Measurements from ENCODE around the gene MSL2. TPM values are rescaled to one million over a fixed set of nuclear protein-coding genes. Genes with fewer than 3 reads are reported as not detected.
"Not testable (repeated sequence)": the region's sequence is repeated elsewhere in the genome, so short reads cannot be mapped to it uniquely, and the experiment has no call there.

MSL2 gene
- total RNA-seq = 20.1 TPM
- long read RNA-seq, full-length matches to known transcripts = 8 of 13 reads
- long read RNA-seq, partial matches to known transcripts = 0 of 13 reads
- long read RNA-seq, other reads (novel, unspliced or antisense) = 5 of 13 reads

DNA sequence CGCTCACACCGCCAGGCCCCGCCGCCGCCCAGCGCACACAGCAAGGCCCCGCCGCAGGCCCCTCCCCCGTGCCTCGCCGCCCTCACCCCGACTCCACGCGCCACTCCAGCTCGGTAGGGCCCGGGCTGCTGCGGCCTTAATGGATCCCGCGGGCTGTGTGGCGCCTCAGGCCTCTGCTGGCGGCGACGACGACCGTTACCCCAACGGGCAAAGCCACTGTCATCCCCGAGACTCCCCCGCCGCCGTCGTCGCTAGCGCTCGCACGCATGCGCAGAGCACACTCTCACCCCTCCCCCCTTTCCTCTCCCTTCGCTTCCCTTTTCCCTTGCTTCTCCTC, at the start of gene MSL2:
Gene MSL2, minus strand, starts transcription at position 272 of the 337 bp plus-strand sequence. CDS start 1,222 bp downstream, outside the sequence.
- DNase-seq = no peak
- peak; percentile 47 for ATAC-seq (ENCODE audit: poor library complexity)
- intact Hi-C loops (cut with DNase I) = loop anchor here (2.0 to 10.0 kb wide), 2 partner anchors 55 to 559 kb away; partner anchors contain the start of genes PCCB and STAG1

DNA sequence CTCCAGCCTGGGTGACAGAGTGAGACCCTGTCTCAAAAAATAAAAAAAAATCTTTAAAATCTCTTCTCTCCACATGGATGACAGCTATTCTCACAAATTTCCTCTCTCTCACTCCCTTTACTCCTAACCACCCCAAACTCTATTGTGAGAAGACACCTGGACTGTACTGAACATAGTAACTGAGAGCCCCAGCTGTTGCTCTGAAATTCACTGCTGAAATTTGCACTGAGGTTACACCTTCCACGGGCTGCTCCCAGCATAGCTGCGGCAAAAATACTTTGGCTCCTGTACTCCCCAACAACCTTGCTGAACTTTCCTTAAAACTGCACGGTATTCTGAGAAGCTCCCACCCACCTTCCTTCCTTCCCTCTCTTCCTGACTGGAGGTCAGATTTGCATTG, 49.6 kb upstream of the MSL2 start:
- intact Hi-C loops (cut with DNase I) = no loop called here
- DNase-seq (no peak), ATAC-seq (ENCODE audit: poor library complexity) (no peak)

DNA sequence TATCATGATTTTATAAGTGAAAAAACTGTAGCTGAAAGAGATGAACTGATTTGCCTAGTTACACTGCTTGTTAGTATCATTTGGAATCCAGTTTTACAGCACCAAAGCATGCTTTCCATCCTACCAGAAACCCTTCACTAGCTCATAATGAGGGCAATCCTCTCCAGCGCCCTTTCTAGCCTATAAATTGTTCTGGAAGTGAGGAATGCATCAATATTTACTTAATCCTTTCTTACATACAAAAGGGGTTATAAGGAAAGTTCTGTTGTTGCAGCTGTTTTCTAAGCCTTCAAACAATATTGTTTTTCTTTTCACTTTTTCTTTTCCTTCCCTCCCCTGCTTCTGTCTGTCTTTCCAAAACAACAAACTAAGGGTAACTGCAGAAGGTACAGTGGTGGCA, 43.0 kb upstream of the MSL2 start:
- intact Hi-C loops (cut with DNase I) = no loop called here
- DNase-seq (no peak), ATAC-seq (ENCODE audit: poor library complexity) (no peak)

GRCh38 chr3:136237961-136238649, 42.0 kb upstream of the MSL2 start:
- ATAC-seq (ENCODE audit: poor library complexity) (no peak), DNase-seq (no peak)
- intact Hi-C loops (cut with DNase I) = no loop called here

- ATAC-seq (ENCODE audit: poor library complexity) (no peak), DNase-seq (no peak)
- intact Hi-C loops (cut with DNase I) = no loop called here
Observed at GRCh38 chr3:136237103-136237502, 41.0 kb upstream of the MSL2 start.

DNA sequence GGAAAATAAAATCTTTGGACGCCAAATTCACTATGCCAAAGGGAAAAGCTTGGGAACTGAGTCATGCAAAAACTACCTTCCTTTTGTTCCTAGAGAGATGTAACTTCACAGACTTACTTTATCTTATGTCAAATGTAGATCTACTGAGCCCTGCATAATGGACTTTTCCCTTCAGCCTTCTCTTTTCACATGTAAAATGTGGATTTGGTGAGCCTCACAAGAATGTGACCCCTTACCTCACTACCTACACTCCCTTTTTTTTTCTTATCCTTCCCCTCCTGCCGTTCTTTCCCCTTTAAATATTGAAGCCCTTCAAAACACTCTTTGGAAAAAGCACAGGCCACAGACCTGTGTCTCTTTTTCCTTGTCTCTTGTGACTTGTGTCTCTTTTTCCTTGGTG, 40.0 kb upstream of the MSL2 start:
- DNase-seq = no peak
- ATAC-seq (ENCODE audit: poor library complexity) = no peak
- intact Hi-C loops (cut with DNase I) = no loop called here

DNA sequence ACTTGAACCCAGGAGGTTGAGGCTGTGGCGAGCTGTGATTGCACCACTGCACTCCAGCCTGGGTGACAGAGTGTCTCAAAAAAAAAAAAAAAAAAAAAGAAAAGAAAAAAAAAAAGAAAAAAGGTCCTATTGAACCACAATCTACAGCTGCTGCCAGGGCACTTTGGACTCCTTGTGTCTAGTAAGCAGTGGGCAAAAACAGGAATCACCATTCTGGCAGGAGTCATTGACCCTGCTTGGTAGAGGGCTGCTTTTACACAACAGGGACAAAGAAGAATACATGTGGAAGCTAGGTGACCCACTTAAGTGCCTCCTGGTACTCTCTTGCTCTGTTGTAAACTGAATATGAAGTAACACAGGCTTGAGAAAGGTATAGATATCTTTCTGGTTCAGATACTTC, 39.4 kb upstream of the MSL2 start:
- ATAC-seq (ENCODE audit: poor library complexity) (no peak), DNase-seq (no peak)
- intact Hi-C loops (cut with DNase I) = no loop called here

DNA sequence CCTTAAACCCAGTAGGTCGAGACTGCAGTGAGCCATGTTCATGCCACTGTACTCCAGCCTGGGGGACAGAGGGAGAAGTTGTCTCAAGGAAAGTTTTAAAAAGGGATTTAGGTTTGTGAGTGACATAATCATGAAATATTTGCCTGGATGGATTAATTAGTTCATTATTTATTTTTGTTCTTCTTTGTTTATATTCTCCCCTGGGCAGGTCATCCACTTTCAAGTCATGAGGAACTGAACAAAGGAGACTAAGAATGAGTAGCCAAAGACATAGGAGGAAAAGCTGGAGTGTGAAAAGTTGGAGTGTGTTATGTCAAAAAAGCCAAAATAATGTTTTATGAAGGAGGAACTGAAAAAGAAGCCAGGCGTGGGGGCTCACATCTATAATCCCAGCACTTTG, 36.3 kb upstream of the MSL2 start:
- intact Hi-C loops (cut with DNase I) = no loop called here
- DNase-seq = no peak
- no peak for ATAC-seq (ENCODE audit: poor library complexity)

DNA sequence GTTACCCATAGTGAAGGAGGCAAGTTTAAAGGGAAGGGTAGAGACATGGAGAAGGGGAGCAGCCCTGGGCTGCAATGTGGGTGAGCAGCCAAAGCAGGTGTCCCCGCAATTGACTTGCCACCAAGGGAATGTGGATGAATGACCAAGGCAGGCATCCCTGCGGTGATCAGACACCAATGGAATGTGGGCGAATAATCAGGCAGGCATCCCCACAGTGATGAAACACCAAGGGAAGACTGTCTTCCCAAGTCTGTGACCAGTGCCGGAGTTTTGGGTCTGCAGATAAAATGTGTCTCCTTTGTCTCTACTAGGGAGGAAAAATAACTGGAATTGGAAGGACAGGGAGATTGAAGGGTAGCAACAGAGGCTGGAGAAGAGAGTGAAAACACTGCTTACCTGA, 26.6 kb upstream of the MSL2 start:
- ATAC-seq (ENCODE audit: poor library complexity); intact Hi-C loops (cut with DNase I); DNase-seq: not testable (repeated sequence)

DNA sequence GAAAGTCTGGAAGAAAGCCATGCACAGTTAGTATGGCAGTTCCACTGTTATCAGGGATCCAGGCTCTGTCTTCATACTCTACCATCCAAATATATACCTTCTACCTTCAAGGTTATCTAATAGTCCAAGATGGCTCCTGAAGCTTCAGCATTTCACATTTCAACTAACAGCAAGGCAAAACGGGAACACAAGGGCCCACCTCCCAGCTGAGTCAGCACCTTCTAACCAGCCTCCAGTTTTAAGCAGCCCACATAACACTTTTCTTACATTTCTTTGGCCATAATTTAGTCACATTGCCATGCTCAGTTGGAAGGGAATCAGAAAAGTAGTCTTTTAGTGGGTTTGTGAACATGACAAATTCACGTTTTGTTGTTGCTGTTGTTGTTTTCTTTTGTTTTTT, 15.4 kb upstream of the MSL2 start:
- no peak for ATAC-seq (ENCODE audit: poor library complexity)
- intact Hi-C loops (cut with DNase I) = no loop called here

GRCh38 chr3:136209921-136210320, 13.8 kb upstream of the MSL2 start:
- ATAC-seq (ENCODE audit: poor library complexity) (no peak), DNase-seq (no peak)
- intact Hi-C loops (cut with DNase I) = no loop called here

More for the DNA sequence above, 15.4 kb upstream of the MSL2 start:
- DNase-seq = no peak

DNA sequence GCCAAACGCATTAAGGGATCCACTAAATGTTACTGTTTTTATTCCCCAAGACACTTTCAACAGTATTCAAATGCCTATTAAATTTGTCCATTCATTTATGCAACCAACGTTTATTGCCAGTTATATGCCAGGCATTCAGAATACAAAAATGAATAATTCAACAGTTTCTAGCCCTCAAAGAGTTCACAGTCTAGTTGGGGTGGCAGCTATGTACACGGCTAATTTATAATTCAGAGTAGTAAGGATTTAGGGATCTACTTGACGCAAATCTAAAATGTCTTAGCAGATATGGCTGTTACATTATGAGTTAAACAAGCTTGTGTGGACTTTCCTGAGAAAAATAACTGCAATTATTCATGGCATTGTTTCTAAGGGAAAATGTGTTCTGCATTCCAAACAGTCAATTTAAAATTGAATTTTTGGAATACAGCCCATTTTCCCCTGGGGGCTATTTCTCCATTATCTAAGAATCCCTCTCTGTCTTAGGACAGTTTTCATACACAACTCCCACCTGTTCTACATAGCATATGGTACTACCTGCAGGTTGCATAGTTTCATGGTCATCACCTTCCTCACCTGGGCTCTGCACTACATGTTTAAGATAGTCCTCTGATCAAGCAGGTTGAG, 11.5 kb upstream of the MSL2 start:
- ATAC-seq (ENCODE audit: poor library complexity) = no peak
- no peak for DNase-seq
- intact Hi-C loops (cut with DNase I) = no loop called here

DNA sequence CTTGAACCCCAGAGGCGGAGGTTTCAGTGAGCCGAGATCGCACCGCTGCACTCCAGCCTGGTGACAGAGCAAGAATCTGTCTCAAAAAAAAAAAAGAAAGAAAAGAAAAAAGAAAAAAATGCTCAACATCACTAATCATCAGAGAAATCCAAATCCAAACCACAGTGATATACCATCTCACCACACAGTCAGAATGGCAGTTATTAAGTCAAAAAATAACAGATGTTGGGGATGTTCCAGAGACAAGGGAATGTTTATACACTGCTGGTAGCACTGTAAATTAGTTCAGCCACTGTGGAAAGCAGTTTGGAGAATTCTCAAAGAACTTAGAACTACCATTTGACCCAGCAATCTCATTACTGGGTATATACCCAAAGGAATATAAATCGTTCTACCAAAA, 3.1 kb upstream of the MSL2 start:
- ATAC-seq (ENCODE audit: poor library complexity); DNase-seq: not testable (repeated sequence)
- intact Hi-C loops (cut with DNase I) = loop anchor here (10.0 kb wide), 1 partner anchor 556 kb away; the partner anchor contains the start of gene STAG1

GRCh38 chr3:136198462-136199078, 2.4 kb upstream of the MSL2 start:
- intact Hi-C loops (cut with DNase I) = loop anchor here (10.0 kb wide), 1 partner anchor 556 kb away; the partner anchor contains the start of gene STAG1
- not testable (repeated sequence) for ATAC-seq (ENCODE audit: poor library complexity); DNase-seq

DNA sequence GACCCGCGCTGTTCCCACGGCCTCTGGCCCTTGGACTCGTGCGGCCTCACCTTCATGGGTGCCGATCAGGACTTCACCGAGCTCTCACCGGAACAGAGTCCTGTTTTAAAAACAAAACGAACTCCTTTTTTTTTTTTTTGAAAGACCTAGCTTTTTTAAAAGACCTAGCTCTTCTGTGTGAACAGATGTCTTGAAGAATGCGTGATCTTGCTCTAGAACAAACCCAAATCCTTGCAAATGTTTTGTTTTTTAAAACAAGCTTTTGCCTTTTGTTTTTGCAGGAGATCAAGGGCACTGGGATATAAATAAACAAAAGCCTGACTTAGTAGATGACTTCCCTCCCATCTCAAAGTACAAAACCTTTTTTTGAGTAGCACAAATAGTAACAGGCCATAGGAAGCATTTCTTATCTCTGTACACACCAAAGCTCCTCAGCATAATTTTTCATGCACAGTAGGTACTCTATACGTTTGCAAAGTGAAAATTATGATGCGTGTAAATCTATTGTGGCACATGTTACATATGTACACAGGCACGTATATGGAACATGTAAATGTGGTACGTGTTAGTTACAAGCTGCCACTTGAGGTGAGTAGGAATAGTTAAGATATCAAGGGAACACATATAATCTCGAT, 1.1 kb upstream of the MSL2 start:
- DNase-seq (no peak), ATAC-seq (ENCODE audit: poor library complexity) (no peak)
- intact Hi-C loops (cut with DNase I) = loop anchor here (2.0 to 10.0 kb wide), 2 partner anchors 54 to 558 kb away; partner anchors contain the start of genes PCCB and STAG1

- DNase-seq = peak; percentile 99
- peak; percentile 89 for ATAC-seq (ENCODE audit: poor library complexity)
- intact Hi-C loops (cut with DNase I) = loop anchor here (2.0 to 10.0 kb wide), 2 partner anchors 54 to 558 kb away; partner anchors contain the start of genes PCCB and STAG1
Observed at GRCh38 chr3:136196401-136197158, 445 bp upstream of the MSL2 start.

DNA sequence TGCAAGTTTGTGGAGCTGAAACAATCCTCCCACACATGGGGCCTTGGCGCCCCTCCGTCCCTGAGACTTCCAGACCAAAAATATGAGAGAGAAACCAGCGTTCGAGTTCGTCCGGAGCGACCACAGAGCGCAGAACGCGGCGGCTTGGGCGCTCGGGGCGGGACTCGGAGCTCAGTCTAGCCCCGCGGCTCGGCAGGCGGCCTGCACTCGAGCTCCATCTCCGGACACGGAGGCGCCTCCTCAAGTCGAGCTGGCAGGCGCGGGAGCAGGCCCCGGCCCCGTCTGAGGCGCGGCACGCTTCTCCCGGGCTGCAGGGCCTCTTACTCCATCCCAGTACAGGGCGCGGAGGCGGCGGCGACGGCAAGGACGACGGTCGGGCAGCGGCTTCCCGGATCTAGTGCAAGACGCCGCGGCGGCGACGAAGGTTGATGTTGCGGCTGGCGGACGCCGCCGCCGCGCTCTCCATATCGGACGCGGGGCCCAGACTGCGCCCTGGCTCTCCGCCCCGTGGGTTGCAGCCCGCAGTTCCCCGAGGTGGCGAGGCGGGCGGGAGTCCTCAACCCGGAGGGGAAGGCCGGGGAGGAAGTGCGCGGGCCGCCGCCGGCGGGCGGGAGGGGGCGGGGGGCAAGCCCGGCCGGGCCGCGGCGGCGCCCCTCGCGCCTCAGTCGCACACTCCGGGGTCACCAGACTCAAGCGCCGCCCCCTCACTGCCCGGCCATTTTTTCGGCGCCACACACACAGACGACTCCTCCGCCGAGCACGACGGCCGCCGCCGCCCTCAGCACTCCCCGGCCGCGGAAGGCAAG, 674 bp downstream of the MSL2 start:
- intact Hi-C loops (cut with DNase I) = loop anchor here (2.0 to 10.0 kb wide), 2 partner anchors 55 to 559 kb away; partner anchors contain the start of genes PCCB and STAG1
- ATAC-seq (ENCODE audit: poor library complexity) (peak; percentile 56), DNase-seq (peak; percentile 89)

Measured in Right ventricle myocardium superior (tissue), 1 donor.